Measurements from ENCODE around the gene PPL.

PPL gene

DNA sequence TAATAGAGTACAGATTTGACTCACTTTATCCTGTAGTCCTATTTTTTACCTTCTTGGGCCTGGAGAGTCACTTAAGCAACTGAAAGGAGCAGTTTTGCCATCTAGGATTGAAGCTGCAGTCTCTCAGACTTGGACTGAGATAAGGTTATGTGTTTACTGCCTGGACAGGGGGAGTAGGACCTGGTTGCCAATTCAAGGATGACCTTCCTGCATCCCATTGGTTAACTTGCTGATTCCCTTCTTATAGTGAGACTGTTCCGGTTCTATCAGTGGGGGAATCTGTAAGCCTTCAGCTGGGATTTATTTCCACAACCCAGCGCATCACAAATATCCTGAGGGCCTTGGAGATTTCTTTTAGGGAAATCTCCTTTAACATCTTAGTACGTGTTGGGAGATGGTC is 86.7 kb downstream of the PPL start:
- FAIRE-seq (no peak), DNase-seq (ENCODE audit: insufficient read length, low spot score) (no peak)
- TF ChIP-seq, protein P1, sequence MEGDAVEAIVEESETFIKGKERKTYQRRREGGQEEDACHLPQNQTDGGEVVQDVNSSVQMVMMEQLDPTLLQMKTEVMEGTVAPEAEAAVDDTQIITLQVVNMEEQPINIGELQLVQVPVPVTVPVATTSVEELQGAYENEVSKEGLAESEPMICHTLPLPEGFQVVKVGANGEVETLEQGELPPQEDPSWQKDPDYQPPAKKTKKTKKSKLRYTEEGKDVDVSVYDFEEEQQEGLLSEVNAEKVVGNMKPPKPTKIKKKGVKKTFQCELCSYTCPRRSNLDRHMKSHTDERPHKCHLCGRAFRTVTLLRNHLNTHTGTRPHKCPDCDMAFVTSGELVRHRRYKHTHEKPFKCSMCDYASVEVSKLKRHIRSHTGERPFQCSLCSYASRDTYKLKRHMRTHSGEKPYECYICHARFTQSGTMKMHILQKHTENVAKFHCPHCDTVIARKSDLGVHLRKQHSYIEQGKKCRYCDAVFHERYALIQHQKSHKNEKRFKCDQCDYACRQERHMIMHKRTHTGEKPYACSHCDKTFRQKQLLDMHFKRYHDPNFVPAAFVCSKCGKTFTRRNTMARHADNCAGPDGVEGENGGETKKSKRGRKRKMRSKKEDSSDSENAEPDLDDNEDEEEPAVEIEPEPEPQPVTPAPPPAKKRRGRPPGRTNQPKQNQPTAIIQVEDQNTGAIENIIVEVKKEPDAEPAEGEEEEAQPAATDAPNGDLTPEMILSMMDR (IDR thresholded peaks at IDR 0.05; ENCODE audit: insufficient read depth, missing control alignments) = no peak

DNA sequence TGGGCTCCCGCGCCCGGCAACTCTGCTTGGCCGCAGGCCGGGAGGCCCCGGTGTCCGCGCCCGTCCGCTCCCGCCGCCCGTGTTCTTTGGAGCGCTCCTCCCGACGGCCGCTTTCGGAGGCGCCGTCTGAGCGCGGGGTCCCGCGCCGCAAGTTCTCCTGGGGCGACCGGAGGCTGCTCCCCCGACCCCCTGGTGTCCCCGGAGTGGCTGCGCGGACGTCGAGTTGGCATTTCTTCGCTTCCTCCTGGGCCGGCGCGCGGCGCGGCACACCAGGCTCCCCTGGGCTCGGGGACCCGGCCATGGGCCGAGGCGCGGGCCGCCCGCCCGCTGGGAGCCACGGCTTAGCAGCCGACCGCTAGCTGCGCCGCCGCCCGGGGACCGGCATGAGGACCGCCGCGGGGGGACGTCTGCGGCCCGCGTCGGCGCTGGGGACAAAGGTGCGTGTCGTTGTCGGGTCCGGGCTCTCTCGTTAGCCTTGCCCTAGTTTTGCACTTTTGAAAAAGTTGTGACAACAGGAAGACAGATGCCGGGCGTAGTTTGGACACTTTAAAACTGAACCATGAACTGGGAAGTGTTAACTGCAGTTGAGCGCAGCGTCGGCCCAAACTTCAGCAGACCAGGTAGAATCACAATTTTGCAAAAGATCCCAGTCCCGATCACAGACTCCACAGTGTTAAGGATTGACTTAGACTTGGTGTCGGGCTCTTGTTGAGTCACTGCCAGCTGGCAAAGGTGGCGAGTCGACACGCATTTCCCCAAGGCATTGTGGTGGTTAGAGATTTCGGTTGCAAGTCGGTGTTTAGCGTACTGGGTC is 89.0 kb downstream of the PPL start:
- TF ChIP-seq, protein P1 (IDR thresholded peaks at IDR 0.05; ENCODE audit: insufficient read depth, missing control alignments) = no peak
- FAIRE-seq (no peak), DNase-seq (ENCODE audit: insufficient read length, low spot score) (no peak)

DNA sequence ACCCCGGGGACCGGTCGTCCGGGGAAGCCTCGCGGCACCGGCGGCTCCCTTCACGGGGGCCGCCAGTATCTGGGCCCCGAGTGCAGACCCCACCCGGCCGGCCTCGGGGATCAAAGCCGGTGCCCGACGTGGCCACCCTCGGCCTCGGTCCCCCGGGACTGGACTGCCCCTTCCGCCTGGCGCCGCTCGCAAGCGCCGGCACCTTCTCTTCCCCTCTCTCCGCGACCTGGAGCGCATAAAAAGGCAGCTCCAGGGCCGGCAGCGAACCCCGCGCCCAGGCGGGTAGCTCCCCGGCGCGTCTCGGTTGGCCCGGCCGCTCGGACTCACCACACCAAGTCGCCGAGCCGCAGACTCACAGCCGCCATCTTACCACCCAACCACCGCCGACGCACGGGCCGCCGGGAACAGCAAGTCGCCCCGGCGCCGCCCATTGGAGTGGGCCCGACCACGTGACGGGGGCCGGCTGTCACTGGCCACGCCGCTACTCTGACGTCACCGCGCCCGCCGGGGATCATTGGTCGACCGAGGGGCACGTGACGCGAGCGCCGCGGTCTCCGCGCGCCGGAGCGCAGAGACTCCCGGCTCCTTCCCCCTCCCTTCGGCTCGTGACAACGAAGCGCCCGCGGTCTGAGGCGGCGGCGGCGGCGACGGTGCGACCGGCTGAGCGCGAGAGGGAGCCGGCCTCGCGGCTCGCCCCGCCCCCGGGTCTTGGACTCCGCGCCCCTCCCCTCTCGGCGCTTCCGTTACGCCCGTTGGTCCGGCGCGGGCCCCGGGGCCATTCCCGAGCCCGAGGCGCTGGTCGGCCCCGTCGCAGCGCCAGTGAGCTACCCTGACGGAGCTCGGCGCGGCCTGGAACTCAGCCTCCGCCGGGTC is 89.8 kb downstream of the PPL start, which contains the start of the genes GLYR1 and UBN1:
TSS of gene GLYR1 (minus strand) at position 388 of the 873 bp plus-strand sequence. CDS start at position 365, 23 bp downstream.
TSS of gene UBN1 (plus strand) at position 581 of the 873 bp plus-strand sequence. CDS start 5,437 bp downstream, outside the sequence.
- peak; percentile 81 for DNase-seq (ENCODE audit: insufficient read length, low spot score)
- FAIRE-seq = no peak
- TF ChIP-seq, protein P1 (IDR thresholded peaks at IDR 0.05; ENCODE audit: insufficient read depth, missing control alignments) = no peak

DNA sequence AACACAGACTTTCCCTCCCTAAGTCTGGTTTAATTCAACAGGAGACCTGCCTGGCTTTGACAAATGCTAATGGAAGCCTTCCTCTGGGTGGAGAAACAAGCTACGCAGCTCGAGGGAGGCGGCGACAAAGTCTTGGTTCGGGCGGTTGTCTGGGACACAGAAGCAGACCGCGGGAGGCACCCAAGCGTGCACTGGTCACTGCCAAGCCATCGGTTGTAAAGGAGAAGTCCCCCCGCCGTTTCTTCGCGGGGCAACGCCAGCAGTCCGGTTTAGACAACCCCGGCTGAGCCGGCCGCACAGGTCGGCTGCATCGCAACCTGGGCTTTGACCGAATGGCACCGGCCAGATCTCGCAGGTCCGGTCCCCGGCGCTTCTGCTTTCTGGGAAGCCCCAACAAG is 90.4 kb downstream of the PPL start:
- TF ChIP-seq, protein P1 (IDR thresholded peaks at IDR 0.05; ENCODE audit: insufficient read depth, missing control alignments) = no peak
- FAIRE-seq (no peak), DNase-seq (ENCODE audit: insufficient read length, low spot score) (no peak)

DNA sequence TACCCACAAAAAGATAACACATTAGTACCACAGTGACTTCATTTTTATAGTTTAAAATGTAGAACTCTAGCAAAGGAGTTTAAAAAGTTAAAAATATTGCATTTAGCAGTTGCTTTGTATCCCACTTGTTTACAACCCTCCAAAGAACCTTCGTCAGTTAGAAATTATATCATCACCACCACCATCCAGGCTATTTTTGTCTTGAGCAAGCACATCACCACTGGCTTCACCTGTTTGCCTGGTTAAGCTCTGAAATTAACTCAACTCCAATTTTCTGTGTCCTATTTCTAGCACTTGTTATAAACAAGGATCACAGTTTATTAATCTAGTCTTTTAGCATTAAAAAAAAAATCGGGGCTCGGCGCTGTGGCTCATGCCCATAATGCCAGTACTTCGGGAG is 96.0 kb downstream of the PPL start:
- no peak for DNase-seq (ENCODE audit: insufficient read length, low spot score)
- no peak for FAIRE-seq
- TF ChIP-seq, protein P1 (IDR thresholded peaks at IDR 0.05; ENCODE audit: insufficient read depth, missing control alignments) = no peak

DNA sequence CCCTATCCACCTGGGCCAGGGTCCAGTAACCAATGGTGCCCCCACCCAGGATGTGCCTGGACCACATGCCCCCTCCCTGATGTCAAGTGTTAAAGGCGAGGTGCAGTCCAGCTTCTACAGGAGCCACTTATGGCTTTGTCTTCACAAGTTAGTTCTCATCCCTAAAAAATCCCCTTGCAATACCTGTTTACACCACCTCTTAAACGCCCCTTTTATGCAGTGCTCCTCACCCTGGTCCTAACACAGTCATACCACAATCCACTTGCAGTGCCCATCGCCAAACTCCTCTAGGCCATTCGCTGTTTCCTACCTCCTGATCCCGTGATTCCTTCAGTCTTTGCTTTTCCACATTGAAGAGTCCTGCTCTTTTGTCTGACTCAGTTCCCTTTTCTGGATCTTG is 97.0 kb downstream of the PPL start:
- FAIRE-seq (no peak), DNase-seq (ENCODE audit: insufficient read length, low spot score) (no peak)
- TF ChIP-seq, protein P1 (IDR thresholded peaks at IDR 0.05; ENCODE audit: insufficient read depth, missing control alignments) = no peak

Data from D721Med (cell line).